Loucy (cell line): Measurements from ENCODE around the gene ATP5PD.

Experiments
- CTCF ChIP-seq: fragments of 200-600 bp; sonication (generic); conservative IDR thresholded peaks from 2 replicates; pipeline ENCODE4 v1.5.1; 2014; ENCODE audit warnings: mild to moderate bottlenecking, antibody characterized with exemption, low read length
- EZH2phosphoT487 ChIP-seq: fragments of 200-600 bp; IDR thresholded peaks from 2 replicates; pipeline ENCODE4 v1.6.1; 2018; ENCODE audit warnings: antibody characterized with exemption, mild to moderate bottlenecking, moderate library complexity, borderline replicate concordance

- no peak for TF ChIP-seq CTCF
- no peak for TF ChIP-seq EZH2phosphoT487
Observed at GRCh38 chr17:75093548-75094158, 46.9 kb upstream of the ATP5PD start.
